Peyer's patch (tissue), 4 donors: ENCODE results near the gene FAM90A1.
"Not testable (repeated sequence)": the region's sequence is repeated elsewhere in the genome, so short reads cannot be mapped to it uniquely, and the experiment has no call there.

Source experiments
- POLR2A ChIP-seq, 2 donors: fragments of 450-650 bp; IDR thresholded peaks; one replicate each; pipeline ENCODE4 v1.5.1; 2017; ENCODE audit warnings: antibody characterized with exemption in 2 of 2, mild to moderate bottlenecking in 2 of 2, moderate library complexity in 2 of 2
- TF ChIP-seq, protein P1 (sequence below), 6 experiments: fragments of 450-650 bp in 4 of 6; fragments of 200-600 bp in 2 of 6; sonication (generic) in 1 of 6; IDR thresholded peaks; one replicate each; pipeline ENCODE4 v1.5.1; 2017 to 2019; ENCODE audit warnings: antibody characterized with exemption in 6 of 6, mild to moderate bottlenecking in 3 of 6, moderate library complexity in 1 of 6

- TF ChIP-seq POLR2A (IDR thresholded peaks at IDR 0.05) = not testable (repeated sequence)
- TF ChIP-seq, protein P1, sequence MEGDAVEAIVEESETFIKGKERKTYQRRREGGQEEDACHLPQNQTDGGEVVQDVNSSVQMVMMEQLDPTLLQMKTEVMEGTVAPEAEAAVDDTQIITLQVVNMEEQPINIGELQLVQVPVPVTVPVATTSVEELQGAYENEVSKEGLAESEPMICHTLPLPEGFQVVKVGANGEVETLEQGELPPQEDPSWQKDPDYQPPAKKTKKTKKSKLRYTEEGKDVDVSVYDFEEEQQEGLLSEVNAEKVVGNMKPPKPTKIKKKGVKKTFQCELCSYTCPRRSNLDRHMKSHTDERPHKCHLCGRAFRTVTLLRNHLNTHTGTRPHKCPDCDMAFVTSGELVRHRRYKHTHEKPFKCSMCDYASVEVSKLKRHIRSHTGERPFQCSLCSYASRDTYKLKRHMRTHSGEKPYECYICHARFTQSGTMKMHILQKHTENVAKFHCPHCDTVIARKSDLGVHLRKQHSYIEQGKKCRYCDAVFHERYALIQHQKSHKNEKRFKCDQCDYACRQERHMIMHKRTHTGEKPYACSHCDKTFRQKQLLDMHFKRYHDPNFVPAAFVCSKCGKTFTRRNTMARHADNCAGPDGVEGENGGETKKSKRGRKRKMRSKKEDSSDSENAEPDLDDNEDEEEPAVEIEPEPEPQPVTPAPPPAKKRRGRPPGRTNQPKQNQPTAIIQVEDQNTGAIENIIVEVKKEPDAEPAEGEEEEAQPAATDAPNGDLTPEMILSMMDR (IDR thresholded peaks at IDR 0.05) = not testable (repeated sequence)
Observed at GRCh38 chr12:8266706-8267105, 39.3 kb upstream of the FAM90A1 start.
